ENCODE results near the gene ANKRD39.
A peak's percentile ranks its signal among the peaks of the same experiment; 100 is the strongest.

The ANKRD39 gene

DNA sequence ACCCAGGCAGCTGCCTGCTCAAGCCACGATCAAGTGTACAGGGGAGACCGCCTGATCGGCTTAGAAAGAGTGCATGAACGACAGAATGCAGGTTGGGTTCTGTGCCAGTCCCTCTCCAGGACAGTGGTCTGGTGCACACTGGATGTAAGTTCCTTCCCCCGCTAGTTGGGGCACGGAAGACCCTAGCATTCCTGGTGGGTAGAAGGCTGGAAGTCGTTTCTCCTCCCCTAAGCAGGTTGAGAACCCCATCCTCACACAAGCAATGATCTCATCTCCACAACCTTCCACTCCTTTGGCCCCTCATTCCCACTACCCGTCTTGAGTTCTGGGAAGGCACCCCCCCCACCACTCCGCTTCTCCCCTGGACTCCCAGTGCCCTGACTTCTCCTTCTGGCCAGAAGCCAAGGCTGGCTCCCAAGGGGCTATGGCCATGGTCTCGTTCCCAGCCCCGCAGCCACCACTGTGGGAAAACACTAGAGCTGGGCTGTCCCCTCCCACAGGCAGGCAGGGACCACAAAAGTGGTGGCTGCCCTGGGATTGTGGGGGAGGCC is 1.4 kb upstream of the ANKRD39 start:
- Histone ChIP-seq H3K4me2 (ENCODE audit: low read depth, low read length) (0 out of 2 replicates have a peak overlapping the region, but pooled peaks have one; percentile 34), H3F3A (ENCODE audit: insufficient read depth, low read length) (peaks cover 10% of the 10 kb centered on the region; the same call in 1 of the 2 replicates), H3K9ac (ENCODE audit: low read length) (no peak overlapping the region), H3K9me3 (replicated peaks; ENCODE audit: insufficient read depth, low read length) (no peaks in the 10 kb centered on the region), H3K27ac (ENCODE audit: low read length) (no peak overlapping the region), H3K36me3 (replicated peaks; ENCODE audit: insufficient read depth, low read length) (0 out of 2 replicates have a peak, but pooled peaks cover 3% of the 10 kb centered on the region), H3K9me2 (replicated peaks; ENCODE audit: insufficient read depth, low read length) (no peaks in the 10 kb centered on the region), H3K4me3 (ENCODE audit: low read length) (no peak overlapping the region), H2AFZ (ENCODE audit: low read length) (no peak overlapping the region), H4K20me1 (ENCODE audit: insufficient read depth, low read length) (no peaks in the 10 kb centered on the region), H3K27me3 (replicated peaks; ENCODE audit: insufficient read depth, low read length) (no peaks in the 10 kb centered on the region), H3K79me2 (ENCODE audit: low read length) (peaks cover 36% of the 10 kb centered on the region), H3K4me1 (ENCODE audit: low read length) (peaks cover 10% of the 10 kb centered on the region; the same call in 1 of the 2 replicates)
- DNase-seq, result no peak
- TF ChIP-seq, protein P1, sequence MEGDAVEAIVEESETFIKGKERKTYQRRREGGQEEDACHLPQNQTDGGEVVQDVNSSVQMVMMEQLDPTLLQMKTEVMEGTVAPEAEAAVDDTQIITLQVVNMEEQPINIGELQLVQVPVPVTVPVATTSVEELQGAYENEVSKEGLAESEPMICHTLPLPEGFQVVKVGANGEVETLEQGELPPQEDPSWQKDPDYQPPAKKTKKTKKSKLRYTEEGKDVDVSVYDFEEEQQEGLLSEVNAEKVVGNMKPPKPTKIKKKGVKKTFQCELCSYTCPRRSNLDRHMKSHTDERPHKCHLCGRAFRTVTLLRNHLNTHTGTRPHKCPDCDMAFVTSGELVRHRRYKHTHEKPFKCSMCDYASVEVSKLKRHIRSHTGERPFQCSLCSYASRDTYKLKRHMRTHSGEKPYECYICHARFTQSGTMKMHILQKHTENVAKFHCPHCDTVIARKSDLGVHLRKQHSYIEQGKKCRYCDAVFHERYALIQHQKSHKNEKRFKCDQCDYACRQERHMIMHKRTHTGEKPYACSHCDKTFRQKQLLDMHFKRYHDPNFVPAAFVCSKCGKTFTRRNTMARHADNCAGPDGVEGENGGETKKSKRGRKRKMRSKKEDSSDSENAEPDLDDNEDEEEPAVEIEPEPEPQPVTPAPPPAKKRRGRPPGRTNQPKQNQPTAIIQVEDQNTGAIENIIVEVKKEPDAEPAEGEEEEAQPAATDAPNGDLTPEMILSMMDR (IDR thresholded peaks at IDR 0.05; ENCODE audit: low read length), result no peak
- TF ChIP-seq EZH2phosphoT487 (IDR thresholded peaks at IDR 0.05; ENCODE audit: low read length), result no peak
- no peak for TF ChIP-seq EZH2 (optimal IDR thresholded peaks at IDR 0.05; ENCODE audit: low read depth, low read length)

DNA sequence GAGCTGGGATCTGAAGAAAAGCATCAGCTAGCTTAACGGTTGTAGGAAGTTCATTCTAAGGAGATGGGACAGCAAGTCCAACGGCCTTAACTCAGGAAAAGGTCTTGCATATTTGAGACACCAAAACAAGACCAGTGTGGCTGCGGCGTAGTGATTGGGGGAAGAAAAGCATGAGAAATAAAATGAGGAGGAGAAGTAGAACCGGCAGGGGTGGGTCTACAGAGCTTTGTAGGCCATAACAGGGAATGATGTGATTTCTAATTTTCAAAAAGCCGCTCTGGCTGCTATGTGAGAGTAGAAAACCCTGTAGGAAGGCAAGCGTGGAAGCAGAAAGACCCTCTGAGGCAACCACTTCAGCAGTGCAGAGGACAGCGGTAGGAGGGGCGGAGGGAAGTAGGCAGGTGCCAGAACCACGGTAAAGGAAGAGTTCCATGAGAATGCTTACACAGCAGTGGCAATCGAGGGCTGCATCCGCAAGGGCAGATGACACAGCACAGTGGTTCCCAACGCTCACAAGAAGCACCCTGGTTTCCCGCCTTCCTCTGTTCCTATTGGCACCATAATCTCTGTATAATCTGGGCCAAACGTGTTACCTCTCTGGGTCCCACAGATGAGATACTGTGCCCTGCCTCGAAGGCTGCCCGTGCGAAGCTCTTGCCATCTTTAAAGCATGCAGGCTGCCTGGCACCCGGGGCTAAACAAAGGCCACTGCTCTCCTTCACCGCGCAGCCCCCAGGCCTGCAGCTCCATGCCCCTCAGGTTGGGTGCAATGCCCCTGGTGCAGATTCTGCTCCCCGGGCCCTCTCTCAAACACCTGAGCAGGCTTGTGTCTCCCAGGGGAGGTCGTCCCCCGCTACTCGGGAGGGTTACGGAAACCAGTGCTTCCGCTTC is 795 bp downstream of the ANKRD39 start:
- H4K20me1 ChIP-seq (ENCODE audit: insufficient read depth, low read length), result no peaks in the 10 kb centered on the region

DNA sequence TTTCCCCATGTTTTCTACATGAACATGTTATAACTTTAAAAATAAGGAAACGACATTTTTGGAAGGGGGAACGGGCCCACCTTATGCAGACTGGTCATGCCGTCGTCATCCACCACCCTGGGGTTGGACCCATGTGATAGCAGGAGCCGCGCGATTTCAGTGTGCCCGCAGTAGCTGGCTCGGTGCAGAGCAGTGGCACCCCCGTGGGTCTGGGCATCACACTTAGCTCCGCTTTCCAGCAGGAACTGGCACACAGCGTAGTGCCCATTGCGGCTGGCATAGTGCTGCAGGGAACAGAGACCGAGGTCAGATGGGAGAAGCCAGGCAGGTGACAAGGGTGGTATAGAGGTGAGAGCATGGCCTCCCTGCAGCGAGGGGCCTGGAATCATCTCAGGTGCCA is 4.5 kb downstream of the ANKRD39 start:
- Histone ChIP-seq H3F3A (ENCODE audit: insufficient read depth, low read length) (peaks cover 26% of the 10 kb centered on the region), H3K9ac (ENCODE audit: low read length) (no peak overlapping the region), H3K9me2 (replicated peaks; ENCODE audit: insufficient read depth, low read length) (no peaks in the 10 kb centered on the region), H3K79me2 (ENCODE audit: low read length) (peaks cover 80% of the 10 kb centered on the region), H4K20me1 (ENCODE audit: insufficient read depth, low read length) (no peaks in the 10 kb centered on the region), H3K9me3 (replicated peaks; ENCODE audit: insufficient read depth, low read length) (no peaks in the 10 kb centered on the region), H2AFZ (ENCODE audit: low read length) (no peak overlapping the region), H3K27ac (ENCODE audit: low read length) (no peak overlapping the region), H3K4me3 (ENCODE audit: low read length) (no peak overlapping the region), H3K27me3 (replicated peaks; ENCODE audit: insufficient read depth, low read length) (no peaks in the 10 kb centered on the region), H3K4me1 (ENCODE audit: low read length) (peaks cover 26% of the 10 kb centered on the region), H3K4me2 (ENCODE audit: low read depth, low read length) (no peak overlapping the region), H3K36me3 (replicated peaks; ENCODE audit: insufficient read depth, low read length) (peaks cover 18% of the 10 kb centered on the region; the same call in 1 of the 2 replicates)
- TF ChIP-seq EZH2phosphoT487 (IDR thresholded peaks at IDR 0.05; ENCODE audit: low read length), result no peak
- TF ChIP-seq, protein P1 (IDR thresholded peaks at IDR 0.05; ENCODE audit: low read length), result no peak
- no peak for TF ChIP-seq EZH2 (optimal IDR thresholded peaks at IDR 0.05; ENCODE audit: low read depth, low read length)
- no peak for DNase-seq

More for the DNA sequence above, 795 bp downstream of the ANKRD39 start:
- Histone ChIP-seq H3K9me2 (replicated peaks; ENCODE audit: insufficient read depth, low read length) (no peaks in the 10 kb centered on the region), H2AFZ (ENCODE audit: low read length) (peak overlapping the region; percentile 17; the same call in 1 of the 2 replicates), H3K4me1 (ENCODE audit: low read length) (peaks cover 17% of the 10 kb centered on the region), H3K27ac (ENCODE audit: low read length) (peak overlapping the region; percentile 85), H3K9me3 (replicated peaks; ENCODE audit: insufficient read depth, low read length) (no peaks in the 10 kb centered on the region), H3K4me2 (ENCODE audit: low read depth, low read length) (peak overlapping the region; percentile 88), H3K36me3 (replicated peaks; ENCODE audit: insufficient read depth, low read length) (peaks cover 7% of the 10 kb centered on the region; the same call in 1 of the 2 replicates), H3F3A (ENCODE audit: insufficient read depth, low read length) (peaks cover 10% of the 10 kb centered on the region; the same call in 1 of the 2 replicates), H3K9ac (ENCODE audit: low read length) (peak overlapping the region; percentile 93), H3K79me2 (ENCODE audit: low read length) (peaks cover 57% of the 10 kb centered on the region), H3K27me3 (replicated peaks; ENCODE audit: insufficient read depth, low read length) (no peaks in the 10 kb centered on the region), H3K4me3 (ENCODE audit: low read length) (peak overlapping the region; percentile 78)
- DNase-seq, result peak; percentile 88
- TF ChIP-seq, protein P1 (IDR thresholded peaks at IDR 0.05; ENCODE audit: low read length), result no peak
- no peak for TF ChIP-seq EZH2phosphoT487 (IDR thresholded peaks at IDR 0.05; ENCODE audit: low read length)
- no peak for TF ChIP-seq EZH2 (optimal IDR thresholded peaks at IDR 0.05; ENCODE audit: low read depth, low read length)
